ENCODE data around the gene KCNJ12.

KCNJ12 gene

DNA sequence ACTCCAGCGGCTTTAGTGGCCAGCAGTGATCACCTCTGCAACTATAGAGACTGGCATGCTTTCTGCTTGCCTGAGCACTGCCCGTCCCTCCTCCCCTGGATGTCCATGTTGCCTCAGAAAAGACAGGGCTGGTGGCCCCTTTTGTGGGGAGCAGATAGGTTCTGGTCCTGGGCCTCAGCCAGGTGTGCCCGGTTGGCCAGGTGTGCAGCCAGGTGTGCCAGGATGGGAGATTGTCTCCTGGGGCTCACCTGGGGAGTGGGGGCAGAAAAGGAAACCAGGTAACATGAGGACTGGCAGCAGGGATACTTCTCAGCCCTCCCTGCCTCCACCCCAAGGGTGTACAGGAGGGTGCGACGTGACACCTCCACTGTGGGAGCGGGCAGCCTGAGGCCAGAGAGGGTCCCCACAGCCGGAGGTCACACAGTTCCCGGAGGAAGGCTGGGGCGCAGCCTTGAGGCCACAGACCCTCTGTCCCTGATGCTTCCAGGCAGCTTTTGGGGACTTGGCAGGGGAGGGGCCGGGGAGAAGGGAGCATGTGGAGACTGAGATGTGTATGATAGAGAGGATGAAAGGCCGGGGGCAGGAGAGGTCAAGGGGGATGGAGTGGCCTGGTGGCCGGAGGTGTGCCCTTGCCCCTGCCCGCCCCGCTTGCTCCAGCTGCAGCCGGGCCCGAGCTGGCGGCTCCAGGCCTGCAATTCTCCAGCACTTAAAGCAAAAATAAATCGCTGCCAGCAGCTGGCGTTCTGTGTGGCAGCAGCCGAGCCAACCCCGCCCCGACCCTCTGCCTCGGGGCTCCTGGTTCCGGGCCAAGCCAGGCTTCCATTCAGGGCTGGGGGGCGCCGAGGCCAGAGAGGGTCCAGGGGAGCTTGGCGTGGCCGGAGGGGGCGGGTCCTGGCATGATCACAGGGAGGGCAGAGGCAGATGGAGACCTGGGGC is 6.7 kb downstream of the KCNJ12 start:
- TF ChIP-seq, protein P1, sequence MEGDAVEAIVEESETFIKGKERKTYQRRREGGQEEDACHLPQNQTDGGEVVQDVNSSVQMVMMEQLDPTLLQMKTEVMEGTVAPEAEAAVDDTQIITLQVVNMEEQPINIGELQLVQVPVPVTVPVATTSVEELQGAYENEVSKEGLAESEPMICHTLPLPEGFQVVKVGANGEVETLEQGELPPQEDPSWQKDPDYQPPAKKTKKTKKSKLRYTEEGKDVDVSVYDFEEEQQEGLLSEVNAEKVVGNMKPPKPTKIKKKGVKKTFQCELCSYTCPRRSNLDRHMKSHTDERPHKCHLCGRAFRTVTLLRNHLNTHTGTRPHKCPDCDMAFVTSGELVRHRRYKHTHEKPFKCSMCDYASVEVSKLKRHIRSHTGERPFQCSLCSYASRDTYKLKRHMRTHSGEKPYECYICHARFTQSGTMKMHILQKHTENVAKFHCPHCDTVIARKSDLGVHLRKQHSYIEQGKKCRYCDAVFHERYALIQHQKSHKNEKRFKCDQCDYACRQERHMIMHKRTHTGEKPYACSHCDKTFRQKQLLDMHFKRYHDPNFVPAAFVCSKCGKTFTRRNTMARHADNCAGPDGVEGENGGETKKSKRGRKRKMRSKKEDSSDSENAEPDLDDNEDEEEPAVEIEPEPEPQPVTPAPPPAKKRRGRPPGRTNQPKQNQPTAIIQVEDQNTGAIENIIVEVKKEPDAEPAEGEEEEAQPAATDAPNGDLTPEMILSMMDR (conservative IDR thresholded peaks at IDR 0.05; ENCODE audit: control insufficient read depth, insufficient read depth, low read depth, low read length) = no peak

DNA sequence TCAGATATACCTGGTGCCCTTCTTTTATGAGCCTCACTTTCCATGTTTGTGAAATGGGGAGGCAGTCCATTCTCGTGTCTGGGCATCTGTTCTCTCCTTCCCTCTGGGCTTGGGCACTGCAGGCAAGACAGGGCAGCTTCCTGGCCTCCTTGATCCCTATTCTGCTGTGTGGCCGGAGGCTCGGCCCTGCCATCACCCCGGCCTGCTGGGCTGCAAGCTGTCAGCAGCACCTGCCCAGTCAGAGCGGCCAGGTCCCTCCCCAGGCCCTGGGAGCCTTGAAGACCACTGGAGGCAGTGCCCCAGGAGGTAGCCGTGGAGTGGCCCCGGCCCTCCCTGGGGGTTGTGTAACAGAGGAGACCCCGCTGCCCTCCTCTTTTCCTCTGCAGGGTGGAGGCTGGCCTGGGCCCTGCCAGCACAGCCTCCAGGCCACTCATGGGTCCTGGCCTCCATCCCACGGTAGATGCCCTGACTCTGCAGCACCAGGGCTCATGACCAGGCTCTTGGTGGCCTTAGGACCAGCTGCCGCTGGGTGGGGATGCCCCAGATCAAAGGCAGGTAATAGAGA is 9.2 kb downstream of the KCNJ12 start:
- TF ChIP-seq, protein P1 (conservative IDR thresholded peaks at IDR 0.05; ENCODE audit: control insufficient read depth, insufficient read depth, low read depth, low read length) = no peak

More for the DNA sequence above, 6.7 kb downstream of the KCNJ12 start:
- no peak overlapping the region for H3K4me3 ChIP-seq (ENCODE audit: control insufficient read depth, low read depth, low read length)
- no peak for DNase-seq (ENCODE audit: low read depth)

DNA sequence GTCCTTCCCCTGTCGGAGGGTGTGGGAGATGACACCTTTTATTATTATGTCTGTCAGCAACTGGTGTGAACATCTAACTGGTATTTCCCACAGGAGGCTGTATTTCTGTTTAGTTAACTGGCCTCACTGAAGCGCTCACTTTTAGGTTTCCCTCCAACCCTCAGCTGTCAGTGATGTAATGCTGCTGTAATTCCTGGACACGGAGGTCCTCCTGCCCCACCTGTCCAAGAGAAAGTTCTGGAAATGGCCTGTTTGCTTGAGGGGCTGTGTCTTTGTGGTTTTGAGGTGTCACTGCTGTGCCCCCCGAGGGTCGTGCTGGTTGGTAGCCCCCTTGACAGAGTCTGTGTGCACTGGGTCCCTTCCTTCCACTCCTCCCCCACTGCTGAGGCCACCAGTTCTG is 11.5 kb downstream of the KCNJ12 start:
- H3K4me3 ChIP-seq (ENCODE audit: control insufficient read depth, low read depth, low read length) = no peak overlapping the region
- TF ChIP-seq, protein P1 (conservative IDR thresholded peaks at IDR 0.05; ENCODE audit: control insufficient read depth, insufficient read depth, low read depth, low read length) = no peak
- no peak for DNase-seq (ENCODE audit: low read depth)

More for the DNA sequence above, 9.2 kb downstream of the KCNJ12 start:
- no peak for DNase-seq (ENCODE audit: low read depth)
- no peak overlapping the region for H3K4me3 ChIP-seq (ENCODE audit: control insufficient read depth, low read depth, low read length)

DNA sequence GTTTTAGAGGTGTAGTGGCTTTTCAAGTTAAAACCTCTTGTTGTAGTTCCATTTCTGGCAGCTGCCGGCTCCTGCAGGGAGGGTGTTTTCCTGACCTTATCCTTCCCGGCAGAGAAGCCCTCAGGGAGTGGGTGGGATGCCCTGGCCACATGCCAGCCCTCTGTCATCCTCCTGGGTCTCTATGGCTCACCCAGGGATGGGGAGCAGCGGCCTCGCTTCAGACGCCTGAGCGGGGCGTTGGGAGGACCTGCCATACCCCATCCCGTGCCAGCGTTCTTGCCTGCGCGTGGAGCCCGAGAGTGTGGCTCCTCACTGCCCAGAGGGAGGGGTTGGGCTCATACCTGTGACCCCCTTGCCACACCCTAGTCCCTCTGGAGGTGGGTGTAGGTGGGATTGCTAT is 11.9 kb downstream of the KCNJ12 start:
- no peak overlapping the region for H3K4me3 ChIP-seq (ENCODE audit: control insufficient read depth, low read depth, low read length)
- TF ChIP-seq, protein P1 (conservative IDR thresholded peaks at IDR 0.05; ENCODE audit: control insufficient read depth, insufficient read depth, low read depth, low read length) = no peak
- DNase-seq (ENCODE audit: low read depth) = no peak

DNA sequence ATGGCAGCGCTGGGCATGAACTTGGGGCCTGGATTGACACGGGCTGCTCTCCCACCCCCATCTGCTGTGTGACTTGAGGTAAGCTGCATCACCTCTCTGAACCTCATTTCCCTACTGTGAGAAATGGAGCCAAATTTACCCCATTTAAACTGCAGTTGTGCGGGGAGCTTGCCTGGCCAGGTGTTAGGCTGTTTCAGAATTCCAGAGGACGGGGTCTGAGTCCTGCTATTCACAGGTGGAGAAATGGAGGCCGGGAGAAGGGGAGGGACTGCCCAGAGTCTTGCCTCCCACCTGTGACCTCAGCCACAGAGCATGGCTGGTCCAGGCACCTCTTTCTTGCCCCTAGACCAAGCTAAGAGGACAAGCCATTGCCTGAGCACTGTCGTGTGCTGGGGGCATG is 12.8 kb downstream of the KCNJ12 start:
- no peak for DNase-seq (ENCODE audit: low read depth)
- H3K4me3 ChIP-seq (ENCODE audit: control insufficient read depth, low read depth, low read length) = no peak overlapping the region
- TF ChIP-seq, protein P1 (conservative IDR thresholded peaks at IDR 0.05; ENCODE audit: control insufficient read depth, insufficient read depth, low read depth, low read length) = no peak

DNA sequence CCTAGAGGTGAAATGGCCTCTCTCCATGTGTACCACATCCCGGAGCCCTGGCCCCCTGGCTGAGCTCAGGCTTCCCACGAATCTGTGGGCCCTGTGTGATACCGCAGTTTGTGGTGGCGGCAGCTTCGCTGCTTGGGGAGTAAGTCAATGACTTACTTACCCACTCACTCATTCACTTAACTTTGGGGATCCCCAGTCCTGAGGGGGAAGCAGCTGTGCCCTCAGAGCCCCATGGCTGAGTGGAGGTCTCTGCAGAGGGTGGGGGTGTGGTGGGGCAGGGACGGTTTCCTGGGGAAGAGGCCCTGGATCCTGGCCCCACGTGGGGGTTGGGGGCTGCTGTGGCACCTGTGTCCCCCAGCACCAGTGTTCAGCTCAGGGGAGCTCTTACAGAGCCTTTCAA is 13.2 kb downstream of the KCNJ12 start:
- TF ChIP-seq, protein P1 (conservative IDR thresholded peaks at IDR 0.05; ENCODE audit: control insufficient read depth, insufficient read depth, low read depth, low read length) = no peak
- no peak overlapping the region for H3K4me3 ChIP-seq (ENCODE audit: control insufficient read depth, low read depth, low read length)
- DNase-seq (ENCODE audit: low read depth) = no peak

Data from fibroblast of mammary gland (primary cell).